NCI-H2029 (cell line): ENCODE measurements around the gene DMAC2.
"Not testable (repeated sequence)": the region's sequence is repeated elsewhere in the genome, so short reads cannot be mapped to it uniquely, and the experiment has no call there.

Experiments used
- DNase-seq: peaks from one replicate; lab custom pipeline; 2025; lab: John Stamatoyannopoulos, UW

The DMAC2 gene

DNA sequence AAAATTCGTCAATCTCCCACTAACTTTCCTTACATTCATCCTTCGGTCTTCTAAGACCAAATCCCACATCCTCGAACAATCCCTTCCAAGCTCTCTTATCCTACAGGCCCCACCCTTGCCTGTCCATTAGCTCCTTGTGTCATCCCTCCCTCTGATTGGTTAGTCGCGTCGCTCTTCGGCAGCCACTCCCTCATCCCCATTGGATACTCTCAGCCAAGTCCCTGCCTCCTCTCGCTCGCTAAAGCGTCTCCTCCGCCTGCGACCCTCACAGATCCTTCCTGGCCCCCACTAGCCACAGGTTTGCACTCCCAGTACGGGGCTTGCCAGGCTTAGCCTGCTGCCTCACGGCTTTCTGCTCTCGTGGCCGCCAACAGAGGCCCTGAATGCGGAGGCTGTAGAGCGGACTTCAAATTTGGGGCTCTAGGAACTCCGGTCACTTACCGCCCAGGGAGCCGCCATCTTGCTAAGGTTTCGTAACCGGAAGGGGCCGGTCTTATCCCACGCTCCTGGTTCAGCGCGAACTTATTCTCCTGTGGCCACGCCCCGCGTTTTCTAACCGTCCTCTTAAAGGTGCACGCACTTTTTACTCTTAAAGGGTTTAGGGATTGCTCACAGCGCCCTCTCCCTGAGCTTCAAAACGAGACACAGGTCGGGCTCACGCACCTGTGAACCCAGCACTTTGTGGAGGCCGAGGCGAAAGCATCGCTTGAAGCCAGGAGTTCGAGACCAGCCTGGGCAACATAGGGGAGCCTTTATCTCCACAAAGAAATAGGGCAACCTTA, at the start of gene DMAC2:
DMAC2 (minus strand) TSS at position 472 of the 782 bp plus-strand sequence; CDS start at position 459, 13 bp downstream.
- DNase-seq, result peak; percentile 99

DNA sequence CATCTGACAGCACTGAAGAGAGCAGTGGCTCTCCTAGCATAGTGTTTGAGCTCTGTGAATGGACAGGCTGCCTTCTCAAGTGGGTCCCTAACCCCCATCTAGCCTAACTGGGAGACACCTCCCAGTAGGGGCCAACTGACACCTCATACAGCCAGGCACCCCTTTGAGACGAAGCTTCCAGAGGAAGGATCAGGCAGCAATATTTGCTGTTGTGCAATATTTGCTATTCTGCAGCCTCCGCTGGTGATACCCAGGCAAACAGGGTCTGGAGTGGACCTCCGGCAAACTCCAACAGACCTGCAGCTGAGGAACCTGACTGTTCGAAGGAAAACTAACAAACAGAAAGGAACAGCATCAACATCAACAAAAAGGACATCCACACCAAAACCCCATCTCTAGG, 47.2 kb upstream of the DMAC2 start:
- DNase-seq, result not testable (repeated sequence)

DNA sequence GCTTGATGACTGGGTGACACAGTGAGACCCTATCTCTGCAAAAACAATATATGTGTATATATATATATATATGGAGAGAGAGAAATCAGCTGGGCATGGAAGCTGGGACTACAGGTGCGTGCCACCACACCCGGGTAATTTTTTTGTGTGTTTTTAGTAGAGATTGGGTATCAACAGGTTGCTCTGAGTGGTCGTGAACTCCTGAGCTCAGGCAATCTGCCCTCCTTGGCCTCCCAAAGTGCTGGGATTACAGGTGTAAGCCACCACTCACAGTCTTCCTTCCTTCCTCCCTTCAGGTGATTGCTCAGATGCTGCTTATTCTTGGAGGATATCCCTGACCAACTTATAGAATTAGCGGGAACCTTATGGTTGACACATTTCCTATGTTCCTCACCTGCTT, 45.1 kb upstream of the DMAC2 start:
- no peak for DNase-seq

DNA sequence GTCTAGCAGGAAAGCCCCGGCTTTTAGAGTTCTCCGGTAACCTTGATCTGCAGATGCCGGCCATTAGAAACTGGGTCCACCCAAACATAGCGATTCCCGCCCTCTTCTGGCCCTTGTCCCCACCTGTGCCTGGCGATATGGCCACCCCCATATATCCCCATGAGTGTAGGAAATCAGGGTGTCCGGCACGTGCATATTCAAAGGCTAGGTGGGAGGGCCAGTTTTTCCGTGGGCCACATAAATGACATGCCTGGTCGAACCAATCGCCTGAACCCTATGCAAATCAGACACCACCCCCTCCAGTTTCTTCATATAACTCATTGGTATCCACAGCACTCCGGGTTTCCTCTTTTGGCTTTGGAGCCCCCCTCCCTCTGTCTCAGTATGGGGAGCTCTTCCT, 40.6 kb upstream of the DMAC2 start:
- no peak for DNase-seq

DNA sequence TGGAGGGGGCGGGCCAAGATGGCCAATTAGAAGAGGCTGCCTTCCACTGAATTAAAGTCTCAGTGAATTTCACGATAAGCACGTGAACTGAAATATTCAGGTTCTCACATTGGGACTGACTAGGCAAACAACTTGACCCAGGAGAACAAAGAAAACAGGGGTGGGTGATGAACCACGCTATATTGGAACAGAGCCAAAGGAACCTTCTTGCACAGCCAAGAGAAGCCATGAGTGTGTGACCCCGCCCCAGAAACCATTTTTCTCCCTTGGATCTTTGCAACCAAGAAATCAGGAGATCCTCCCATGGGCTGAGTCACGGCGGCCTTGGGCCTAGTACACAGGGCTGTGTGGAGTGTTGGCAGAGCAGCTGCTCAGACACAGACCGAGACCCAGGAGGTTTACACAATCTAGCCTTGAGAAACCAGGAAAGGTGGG, 40.1 kb upstream of the DMAC2 start:
- peak; percentile 12 for DNase-seq

DNA sequence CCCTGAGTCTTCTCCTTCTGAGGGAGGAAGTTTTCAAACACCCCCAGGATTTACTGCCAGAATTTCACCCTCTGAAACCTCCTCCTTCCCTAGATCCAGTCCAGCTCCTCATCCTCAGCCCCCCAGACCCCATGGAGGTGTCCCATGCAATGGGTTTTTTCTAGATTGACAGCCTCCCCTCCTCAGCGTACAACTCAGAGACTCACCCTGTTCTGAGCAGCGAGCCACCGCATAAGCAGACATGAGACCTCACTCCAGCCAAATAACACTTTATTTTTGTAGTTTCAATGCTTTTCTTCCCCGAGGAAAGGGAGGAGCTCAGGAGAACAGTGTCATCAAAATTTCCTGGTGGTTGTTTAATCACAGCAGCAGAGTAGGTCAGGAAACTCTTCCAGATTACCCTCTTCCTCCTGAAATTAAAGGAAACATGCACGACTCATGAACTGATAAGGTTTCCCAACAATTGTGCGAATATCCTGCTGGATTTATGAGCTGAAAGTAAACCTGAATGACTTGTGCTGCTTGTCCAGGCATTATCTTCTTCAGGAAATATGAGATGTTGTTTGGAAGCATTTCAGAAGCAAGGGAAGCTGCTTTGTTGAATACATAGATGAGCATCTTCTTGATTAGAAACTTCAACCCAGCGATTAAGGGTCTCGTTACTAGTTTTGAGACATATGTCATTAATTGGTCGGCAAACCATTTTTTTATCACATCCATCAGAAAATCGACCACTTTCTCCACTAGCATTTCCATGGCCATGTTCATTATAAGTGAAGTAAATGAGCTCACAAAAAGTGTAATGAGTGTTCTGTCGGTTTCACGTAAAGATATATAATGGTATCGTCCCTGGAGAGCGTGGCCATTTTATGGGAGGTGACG, 39.4 kb upstream of the DMAC2 start:
- no peak for DNase-seq

DNA sequence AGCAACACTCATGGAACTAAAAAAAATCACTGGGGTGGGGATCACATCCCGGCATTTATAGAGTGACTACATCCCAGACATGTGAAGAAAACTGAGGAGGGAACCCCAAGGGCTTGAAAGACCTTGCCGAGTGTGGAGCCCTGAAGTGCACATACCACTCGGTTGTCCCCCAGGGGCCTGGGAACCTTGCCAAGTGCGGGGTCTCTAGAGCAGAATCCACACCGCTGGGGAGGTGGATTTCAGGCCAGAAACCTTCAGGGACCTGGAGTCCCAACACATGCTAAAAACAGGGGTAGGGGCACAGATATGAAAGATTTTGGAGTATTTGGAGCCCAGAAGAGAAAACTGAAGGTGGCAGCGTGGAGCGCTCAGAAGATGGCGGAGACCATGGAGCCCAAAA, 38.5 kb upstream of the DMAC2 start:
- no peak for DNase-seq

DNA sequence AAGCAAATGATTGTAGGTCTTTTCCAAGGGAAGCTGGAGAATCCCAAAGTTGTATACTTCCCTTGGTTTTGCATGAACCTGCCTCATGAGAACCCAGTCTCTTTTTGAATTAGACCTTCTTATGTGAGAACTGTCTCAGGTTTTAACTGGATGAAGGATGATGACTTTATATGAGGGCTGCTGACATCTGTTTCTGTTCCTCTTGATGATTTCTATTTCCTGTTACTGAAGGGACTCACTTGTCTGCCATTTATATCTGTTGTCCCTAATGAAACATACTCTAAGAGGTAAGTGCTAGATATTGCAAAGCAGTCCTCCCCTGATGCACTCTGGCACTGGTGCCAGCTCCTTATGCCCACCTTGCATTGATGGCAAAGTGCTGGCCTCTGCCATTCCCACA, 36.9 kb upstream of the DMAC2 start:
- DNase-seq, result no peak

DNA sequence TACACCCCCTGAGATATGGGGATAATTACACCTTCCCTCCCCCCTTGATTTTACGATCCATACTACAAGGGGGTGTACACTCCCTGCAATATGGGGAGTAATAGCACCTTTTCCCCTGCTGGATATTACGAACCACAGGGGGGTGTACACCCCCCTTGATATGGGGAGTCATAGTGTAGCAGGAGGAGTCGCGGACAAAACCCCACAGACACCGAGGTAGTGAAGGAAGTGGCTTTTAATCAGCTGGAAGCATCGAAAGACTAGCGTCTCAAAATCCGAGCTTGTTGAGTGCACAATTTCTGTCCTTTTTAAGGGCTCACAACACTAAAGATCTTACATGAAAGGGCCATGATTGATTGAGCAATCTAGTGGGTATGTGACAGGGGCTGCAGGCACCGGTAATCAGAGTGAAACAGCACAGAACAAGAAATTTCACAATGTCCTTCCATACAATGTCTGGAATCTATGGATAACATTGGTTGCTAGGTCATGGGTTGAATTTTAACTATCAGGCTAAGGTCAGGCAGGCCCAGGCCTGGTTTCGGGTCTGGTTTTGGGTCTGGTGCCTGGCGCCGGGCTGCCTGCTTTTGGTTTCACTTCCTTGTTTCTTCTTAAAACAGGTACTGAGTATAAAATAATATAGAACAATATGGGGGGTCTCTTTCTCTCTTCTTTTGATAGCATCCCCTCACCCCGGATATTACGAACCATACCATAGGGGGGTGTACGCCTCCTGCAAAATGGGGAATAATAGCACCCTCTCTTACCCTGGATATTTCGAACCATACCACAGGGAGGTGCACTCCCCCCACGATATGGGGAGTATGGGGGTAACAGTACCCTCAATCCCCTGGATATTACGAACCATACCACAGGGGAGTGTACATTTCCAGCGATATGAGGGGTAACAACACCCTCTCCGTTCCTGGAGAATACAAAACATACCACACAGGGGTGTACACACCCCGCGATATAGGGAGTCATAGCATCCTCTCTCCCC, 23.8 kb upstream of the DMAC2 start:
- not testable (repeated sequence) for DNase-seq

DNA sequence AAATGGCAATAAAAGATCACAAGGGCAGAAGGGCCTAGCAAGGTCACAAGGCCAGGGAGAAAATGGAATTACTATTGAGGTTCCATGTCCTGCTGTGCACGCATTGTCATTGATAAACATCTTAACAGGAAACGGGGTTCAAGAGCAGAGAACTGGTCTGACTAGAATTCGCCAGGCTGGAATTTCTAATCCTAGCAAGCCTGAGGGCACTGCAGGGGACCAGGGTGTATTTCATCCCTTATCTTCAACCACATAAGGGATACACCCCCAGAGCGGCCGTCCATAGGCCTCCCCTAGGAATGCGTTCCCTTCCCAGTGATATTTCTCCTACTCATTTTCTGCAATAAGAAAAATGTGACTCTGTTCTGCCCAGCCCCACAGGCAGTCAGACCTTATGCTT, 22.8 kb upstream of the DMAC2 start:
- DNase-seq, result no peak

DNA sequence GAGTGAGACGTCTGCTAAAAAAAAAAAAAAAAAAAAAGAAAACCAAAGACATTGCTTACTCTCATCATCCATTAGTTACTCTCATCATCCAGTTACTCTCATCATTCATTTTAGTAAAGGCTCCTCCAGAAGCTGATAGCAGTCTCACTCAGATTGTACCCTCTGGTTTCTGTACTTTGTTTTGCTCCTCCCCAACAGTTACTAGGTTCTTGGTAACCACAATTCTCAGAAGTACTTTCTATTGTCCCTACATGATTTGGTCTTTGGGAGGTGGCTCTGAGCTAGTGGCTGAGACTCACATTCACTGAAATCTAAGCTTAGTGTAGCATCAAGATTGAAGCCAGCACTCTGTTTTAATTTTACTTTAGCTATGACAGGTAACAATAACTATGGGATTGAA, 17.5 kb upstream of the DMAC2 start:
- DNase-seq, result no peak

DNA sequence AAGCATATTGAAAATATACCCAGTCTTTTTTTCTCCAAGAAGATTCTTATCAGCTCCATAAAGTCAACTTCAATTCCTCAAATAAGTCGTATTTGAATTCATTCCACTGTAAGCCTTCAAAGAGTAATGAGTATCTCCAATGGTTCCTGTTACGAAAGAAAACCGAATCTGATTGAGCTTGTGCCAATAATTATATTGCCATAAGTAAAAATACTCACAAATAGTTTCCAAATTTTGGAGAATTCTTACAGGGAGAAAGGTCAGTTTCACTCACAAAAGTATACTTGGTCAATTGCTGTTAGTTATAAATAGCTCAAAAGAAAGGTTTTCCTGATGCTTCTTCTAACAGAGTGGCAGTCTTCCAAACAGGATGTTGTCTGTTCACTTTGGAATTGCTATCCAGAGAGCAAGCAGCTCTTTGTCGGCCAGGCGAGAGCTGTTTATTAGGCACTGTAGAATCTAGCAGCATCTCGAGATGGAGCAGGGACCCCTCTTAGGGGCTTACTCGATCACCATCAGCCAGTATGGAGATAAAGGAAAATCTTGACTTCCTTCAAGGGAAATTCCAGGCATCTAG, 16.7 kb upstream of the DMAC2 start:
- no peak for DNase-seq

DNA sequence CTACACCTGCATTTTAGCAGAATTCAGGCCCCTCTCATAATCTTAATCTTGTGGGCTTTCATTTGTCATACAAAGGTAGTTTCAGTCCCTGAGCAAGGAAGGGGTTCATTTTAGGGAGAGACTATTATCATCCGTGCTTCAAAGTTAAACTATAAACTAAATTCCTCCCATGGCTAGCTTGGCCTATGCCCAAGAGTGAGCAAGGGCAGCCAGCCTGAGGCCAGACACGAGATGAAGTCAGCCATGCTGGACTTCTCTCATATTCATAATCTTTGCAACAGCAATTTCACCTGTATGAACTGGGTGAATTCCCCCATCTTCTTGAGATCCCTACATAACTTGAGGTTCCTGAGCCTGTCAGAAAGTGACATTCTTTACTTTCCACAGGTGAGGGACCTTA, 16.2 kb upstream of the DMAC2 start:
- no peak for DNase-seq

DNA sequence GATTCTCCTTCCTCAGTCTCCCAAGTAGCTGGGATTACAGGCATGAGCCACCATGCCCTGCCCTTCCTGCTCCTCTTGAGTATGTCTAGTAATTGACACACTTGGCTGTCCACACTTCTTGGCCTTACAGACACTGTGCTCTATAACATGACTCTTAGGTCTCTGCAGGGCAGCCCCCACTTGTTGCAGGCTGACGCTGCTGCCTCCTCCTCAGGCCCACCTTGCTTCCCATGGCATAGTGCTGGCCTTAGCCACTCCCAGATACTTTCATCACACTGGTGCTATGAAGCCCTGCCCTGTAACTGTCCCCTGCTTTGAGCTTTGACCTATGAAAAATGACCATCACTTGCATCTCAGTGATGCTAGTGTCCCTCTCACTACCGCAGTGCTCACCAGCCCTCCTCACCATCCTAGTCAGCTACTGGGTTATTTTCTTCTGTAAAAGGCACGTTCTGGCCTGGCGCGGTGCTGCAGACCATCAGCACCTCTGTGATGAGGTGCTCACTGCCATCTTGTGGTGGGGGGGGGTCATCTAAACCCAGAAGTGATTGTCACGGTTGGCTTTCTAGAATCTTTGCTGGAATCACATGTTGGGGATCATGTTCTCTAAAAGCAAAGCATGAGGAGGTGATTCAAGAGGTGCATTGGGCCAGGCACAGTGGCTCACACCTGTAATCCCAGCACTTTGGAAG, 13.0 kb upstream of the DMAC2 start:
- no peak for DNase-seq

DNA sequence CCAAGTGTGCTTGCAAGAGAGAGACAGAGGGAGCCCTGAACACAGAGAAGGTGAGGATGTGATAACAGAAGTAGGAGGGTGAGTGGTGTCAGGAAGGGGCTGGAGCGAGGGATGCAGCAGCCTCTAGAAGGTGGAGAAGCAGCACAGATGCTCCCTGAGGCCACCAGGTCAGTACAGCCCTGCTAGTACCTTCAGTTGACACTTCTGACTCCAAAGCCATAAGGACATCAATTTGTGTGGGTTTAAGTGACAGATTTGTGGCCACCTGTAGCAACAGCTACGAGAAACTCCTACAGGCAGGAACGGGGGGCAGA, 10.1 kb upstream of the DMAC2 start:
- no peak for DNase-seq

DNA sequence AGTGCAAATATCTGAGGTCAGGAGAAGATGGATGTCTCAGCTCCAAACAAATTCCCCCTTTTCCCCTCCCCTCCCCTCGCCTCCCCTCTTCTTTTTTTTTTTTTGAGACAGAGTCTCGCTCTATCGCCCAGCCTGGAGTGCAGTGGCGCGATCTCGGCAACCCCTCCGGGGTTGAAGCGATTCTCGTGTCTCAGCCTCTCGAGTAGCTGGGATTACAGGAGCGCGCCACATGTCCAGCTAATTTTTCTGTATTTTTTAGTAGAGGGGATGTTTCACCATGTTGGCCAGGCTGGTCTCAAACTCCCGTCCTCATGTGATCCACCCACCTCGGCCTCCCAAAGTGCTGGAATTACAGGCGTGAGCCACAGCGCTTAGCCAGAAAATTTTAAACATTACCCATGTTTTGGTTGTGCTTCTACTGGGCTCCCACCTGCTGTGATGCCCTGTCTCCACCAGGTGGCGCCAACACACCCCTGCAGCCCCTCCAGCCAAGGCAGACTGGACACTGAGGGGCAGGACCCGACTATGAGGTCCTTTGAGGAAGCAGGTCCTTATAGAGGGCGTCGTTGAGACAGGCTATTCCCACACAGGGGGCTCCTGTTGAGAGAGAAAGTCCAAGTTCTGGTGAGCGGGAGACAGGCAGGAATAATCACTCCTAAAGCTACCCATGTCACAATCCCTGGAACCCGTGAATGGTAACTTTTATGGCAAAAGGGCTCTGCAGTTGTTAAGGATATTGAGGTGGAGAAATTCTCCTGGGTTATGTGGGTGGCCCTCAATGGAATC, 9.6 kb upstream of the DMAC2 start:
- DNase-seq, result peak; percentile 36

DNA sequence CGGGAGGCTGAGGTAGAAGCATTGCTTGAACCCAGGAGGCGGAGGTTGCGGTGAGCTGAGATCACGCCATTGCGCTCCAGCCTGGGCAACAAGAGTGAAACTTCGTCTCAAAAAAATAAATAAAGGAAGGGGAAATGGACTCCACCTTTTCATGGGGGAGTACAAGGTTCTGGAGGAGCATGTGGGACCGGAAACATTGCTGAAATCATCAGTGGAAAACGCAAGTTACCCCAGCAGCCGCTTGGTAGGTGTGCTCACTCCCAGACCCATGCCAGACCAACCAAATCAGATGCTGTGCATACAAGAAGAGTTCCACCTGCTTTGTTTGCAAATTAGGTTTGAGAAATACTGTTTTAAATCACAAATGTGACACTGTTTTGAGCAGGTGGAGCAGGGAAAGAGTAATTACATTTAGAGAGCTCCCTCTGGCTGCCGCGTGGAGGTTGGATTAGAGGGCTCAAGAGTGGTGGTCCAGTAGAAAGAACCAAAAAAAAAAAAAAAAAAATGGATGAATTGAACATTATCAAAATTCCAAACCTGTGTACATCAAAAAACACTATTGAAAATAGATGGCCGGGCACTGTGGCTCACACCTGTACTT, 8.1 kb upstream of the DMAC2 start:
- no peak for DNase-seq

DNA sequence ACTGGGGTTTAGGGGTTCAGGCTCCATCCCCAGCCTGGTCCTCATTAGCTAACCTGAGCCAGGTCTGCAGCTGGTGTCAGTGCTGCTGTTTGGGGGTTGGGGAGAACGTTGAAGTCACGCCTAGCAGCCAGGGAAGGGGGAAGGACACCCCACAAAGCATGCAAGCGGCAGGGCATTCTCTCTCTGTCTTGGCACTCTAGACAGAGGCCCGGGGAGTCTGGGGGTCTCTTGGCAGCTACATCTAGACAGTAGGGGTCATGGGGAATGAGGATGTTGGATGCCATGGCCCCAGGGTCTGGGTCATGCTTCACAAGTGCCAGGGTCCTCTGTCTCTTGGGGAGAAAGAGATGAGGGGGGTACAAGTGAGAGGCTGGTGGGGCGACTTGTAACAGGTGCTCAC, 5.9 kb upstream of the DMAC2 start:
- no peak for DNase-seq

DNA sequence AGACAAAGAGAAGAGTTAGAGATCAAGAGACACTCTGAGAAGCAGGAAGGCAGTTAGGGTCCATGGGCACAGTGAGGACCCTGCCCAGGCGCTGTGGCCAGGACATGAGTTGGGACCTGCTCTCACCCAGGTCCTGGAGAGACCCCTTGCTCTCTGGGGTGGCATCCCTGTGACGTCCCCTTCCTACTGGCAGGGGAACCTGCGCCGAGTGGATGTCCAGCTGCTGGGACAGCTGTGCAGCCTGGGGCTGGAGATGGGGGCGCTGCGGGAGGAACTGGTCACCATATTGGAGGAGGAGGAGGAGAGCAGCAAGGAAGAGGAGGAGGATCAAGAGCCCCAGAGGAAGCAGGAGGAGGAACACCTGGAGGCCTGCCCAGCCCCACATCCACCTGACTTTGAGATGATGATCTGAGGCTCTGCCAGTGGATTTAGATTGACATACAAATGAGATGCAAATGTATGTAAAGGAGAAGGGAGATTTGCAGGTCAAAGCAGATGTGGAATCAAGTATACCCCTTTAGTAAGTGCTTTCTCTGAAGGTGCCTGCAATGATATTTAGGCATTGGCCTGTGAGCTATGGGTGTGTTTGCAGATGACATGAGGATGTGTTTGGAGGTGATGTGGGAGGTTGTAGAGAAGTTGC, 4.2 kb upstream of the DMAC2 start:
- DNase-seq, result no peak
